Transverse colon (tissue), 3 donors: ENCODE results near the gene CERS4.

Source experiments
- CTCF ChIP-seq, 5 experiments: fragments of 200-600 bp in 3 of 5; fragments of 450-650 bp in 2 of 5; sonication (generic) in 3 of 5; IDR thresholded peaks; 1 replicate in 2 of 5; 2 replicates in 3 of 5; pipeline ENCODE4 v1.5.1; 2016 to 2017; ENCODE audit warnings: antibody characterized with exemption in 5 of 5, inconsistent platforms in 3 of 5, mild to moderate bottlenecking in 2 of 5, moderate library complexity in 1 of 5
- EP300 ChIP-seq: sonication (generic); formaldehyde crosslinking; IDR thresholded peaks from one replicate; pipeline ENCODE4 v1.6.1; 2017; ENCODE audit warnings: antibody characterized with exemption, low read depth
- POLR2A ChIP-seq: fragments of 450-650 bp; IDR thresholded peaks from one replicate; pipeline ENCODE4 v1.6.1; 2016; ENCODE audit warnings: antibody characterized with exemption, mild to moderate bottlenecking, moderate library complexity

GRCh38 chr19:8261347-8261746 lies 52.2 kb downstream of the CERS4 start:
- no peak for TF ChIP-seq POLR2A
- no peak for TF ChIP-seq CTCF (IDR thresholded peaks at IDR 0.05)
- TF ChIP-seq EP300 = no peak
